Measurements from ENCODE around the gene PCDHA13. TPM values are rescaled to one million over a fixed set of nuclear protein-coding genes. Genes with fewer than 3 reads are reported as not detected.

The PCDHA13 gene
- total RNA-seq, 1 experiment from 2014 or later, result 1.0 TPM

DNA sequence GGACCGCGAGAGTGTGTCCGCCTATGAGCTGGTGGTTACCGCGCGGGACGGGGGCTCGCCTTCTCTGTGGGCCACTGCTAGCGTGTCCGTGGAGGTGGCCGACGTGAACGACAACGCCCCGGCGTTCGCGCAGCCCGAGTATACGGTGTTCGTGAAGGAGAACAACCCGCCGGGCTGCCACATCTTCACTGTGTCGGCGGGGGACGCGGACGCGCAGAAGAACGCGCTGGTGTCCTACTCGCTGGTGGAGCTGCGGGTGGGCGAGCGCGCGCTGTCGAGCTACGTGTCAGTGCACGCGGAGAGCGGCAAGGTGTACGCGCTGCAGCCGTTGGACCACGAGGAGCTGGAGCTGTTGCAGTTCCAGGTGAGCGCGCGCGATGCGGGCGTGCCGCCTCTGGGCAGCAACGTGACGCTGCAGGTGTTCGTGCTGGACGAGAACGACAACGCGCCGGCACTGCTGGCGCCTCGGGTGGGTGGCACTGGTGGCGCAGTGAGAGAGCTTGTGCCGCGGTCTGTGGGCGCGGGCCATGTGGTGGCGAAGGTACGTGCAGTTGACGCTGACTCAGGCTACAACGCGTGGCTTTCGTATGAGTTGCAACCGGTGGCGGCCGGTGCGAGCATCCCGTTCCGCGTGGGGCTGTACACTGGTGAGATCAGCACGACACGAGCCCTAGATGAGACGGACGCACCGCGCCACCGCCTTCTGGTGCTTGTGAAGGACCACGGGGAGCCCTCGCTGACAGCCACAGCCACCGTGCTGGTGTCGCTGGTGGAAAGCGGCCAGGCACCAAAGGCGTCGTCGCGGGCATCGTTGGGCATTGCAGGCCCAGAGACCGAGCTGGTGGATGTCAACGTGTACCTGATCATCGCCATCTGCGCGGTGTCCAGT lies 46.1 kb upstream of the PCDHA13 start:
- DNase-seq, result no peak
- Mint-ChIP-seq H3K36me3 (ENCODE audit: insufficient read depth in 1 of 3, low read depth in 3 of 3) (peaks cover 14 to 31% (median 15%) of the 10 kb centered on the region in 3 experiments), H3K9me3 (peaks cover 20 to 23% of the 10 kb centered on the region in 2 experiments), H3K4me1 (peaks cover 0 to 4% of the 10 kb centered on the region in 2 experiments; a peak in 1 of 4 replicates), H3K4me3 (no peak overlapping the region), H3K27me3 (ENCODE audit: low read depth) (no peaks in the 10 kb centered on the region), H3K27ac (no peak overlapping the region)
- H3K79me2 ChIP-seq (ENCODE audit: insufficient read depth, low read length), result no peaks in the 10 kb centered on the region
- no peak overlapping the region for H2BK120ac ChIP-seq (ENCODE audit: low read depth, low read length, poor library complexity, severe bottlenecking)
- no peaks in the 10 kb centered on the region for H3K23me2 ChIP-seq (ENCODE audit: insufficient read length, low read depth, low read length, poor library complexity, severe bottlenecking)
- H2BK12ac ChIP-seq (ENCODE audit: insufficient read length, low read depth, low read length), result no peak overlapping the region
- H3K56ac ChIP-seq (ENCODE audit: insufficient read length, low read depth, low read length), result no peak overlapping the region
- no peak overlapping the region for H3T11ph ChIP-seq (ENCODE audit: low read length)
- H3K9ac ChIP-seq (ENCODE audit: extremely low read depth, insufficient read length, low read length), result no peak overlapping the region
- H3K23ac ChIP-seq (ENCODE audit: insufficient read length, low read depth, low read length), result no peak overlapping the region
- H2BK5ac ChIP-seq (ENCODE audit: insufficient read length, low read length), result no peak overlapping the region
- no peaks in the 10 kb centered on the region for H3K4me1 ChIP-seq (ENCODE audit: insufficient read depth, low read length)
- no peak overlapping the region for H2AK5ac ChIP-seq (ENCODE audit: insufficient read length, low read length)
- no peaks in the 10 kb centered on the region for H4K20me1 ChIP-seq (ENCODE audit: control insufficient read depth, insufficient read depth, insufficient read length)
- no peak overlapping the region for H3K4ac ChIP-seq (ENCODE audit: low read depth, low read length)
- TF ChIP-seq, protein P1, sequence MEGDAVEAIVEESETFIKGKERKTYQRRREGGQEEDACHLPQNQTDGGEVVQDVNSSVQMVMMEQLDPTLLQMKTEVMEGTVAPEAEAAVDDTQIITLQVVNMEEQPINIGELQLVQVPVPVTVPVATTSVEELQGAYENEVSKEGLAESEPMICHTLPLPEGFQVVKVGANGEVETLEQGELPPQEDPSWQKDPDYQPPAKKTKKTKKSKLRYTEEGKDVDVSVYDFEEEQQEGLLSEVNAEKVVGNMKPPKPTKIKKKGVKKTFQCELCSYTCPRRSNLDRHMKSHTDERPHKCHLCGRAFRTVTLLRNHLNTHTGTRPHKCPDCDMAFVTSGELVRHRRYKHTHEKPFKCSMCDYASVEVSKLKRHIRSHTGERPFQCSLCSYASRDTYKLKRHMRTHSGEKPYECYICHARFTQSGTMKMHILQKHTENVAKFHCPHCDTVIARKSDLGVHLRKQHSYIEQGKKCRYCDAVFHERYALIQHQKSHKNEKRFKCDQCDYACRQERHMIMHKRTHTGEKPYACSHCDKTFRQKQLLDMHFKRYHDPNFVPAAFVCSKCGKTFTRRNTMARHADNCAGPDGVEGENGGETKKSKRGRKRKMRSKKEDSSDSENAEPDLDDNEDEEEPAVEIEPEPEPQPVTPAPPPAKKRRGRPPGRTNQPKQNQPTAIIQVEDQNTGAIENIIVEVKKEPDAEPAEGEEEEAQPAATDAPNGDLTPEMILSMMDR (conservative IDR thresholded peaks at IDR 0.05), result no peak
- no peak overlapping the region for H4K5ac ChIP-seq (ENCODE audit: insufficient read length, low read depth, low read length)
- H3K27me3 ChIP-seq (ENCODE audit: insufficient read depth, low read length), result no peaks in the 10 kb centered on the region
- no peaks in the 10 kb centered on the region for H3K9me3 ChIP-seq (ENCODE audit: control insufficient read depth, low read depth, low read length)
- no peaks in the 10 kb centered on the region for H3K79me1 ChIP-seq (ENCODE audit: insufficient read depth, low read depth, low read length, poor library complexity, severe bottlenecking)
- H2BK20ac ChIP-seq (ENCODE audit: low read depth, low read length, poor library complexity, severe bottlenecking), result no peak overlapping the region
- no peak overlapping the region for H3K4me2 ChIP-seq (ENCODE audit: insufficient read depth, insufficient read length, low read length)
- H3K27ac ChIP-seq (ENCODE audit: insufficient read length, low read depth, low read length), result no peak overlapping the region
- WGBS (ENCODE audit: extremely low coverage, insufficient read length, low lambda C conversion rate), result no CpG with 5 or more reads among the region's 103 CpGs
- H3K14ac ChIP-seq (ENCODE audit: insufficient read depth, low read length), result no peak overlapping the region
- no peak overlapping the region for H2BK15ac ChIP-seq (ENCODE audit: low read depth, low read length)
- H3K18ac ChIP-seq (ENCODE audit: insufficient read length, low read depth, low read length), result no peak overlapping the region
- H2AFZ ChIP-seq (ENCODE audit: low read length), result no peak overlapping the region
- H4K8ac ChIP-seq (replicated peaks; ENCODE audit: insufficient read length, low read depth, low read length), result no peak overlapping the region
- H4K91ac ChIP-seq (ENCODE audit: insufficient read length, low read depth, low read length), result no peak overlapping the region
